HFFc6 (cell line): ENCODE measurements around the gene CEACAM18. TPM values are rescaled to one million over a fixed set of nuclear protein-coding genes. Genes with fewer than 3 reads are reported as not detected.

ENCODE experiments used
- DNase-seq: peaks from one replicate; pipeline ENCODE4 v3.0.0-alpha.2; 2018
- H3K27ac Mint-ChIP-seq: 2 replicates; pipeline ENCODE4 v1.8.0; 2020; ENCODE audit warnings: mild to moderate bottlenecking, mixed read lengths
- H3K27me3 Mint-ChIP-seq: 2 replicates; pipeline ENCODE4 v1.8.0; 2021; ENCODE audit warnings: mild to moderate bottlenecking, moderate library complexity, mixed read lengths; ENCODE audit not compliant: insufficient read depth
- H3K36me3 Mint-ChIP-seq: 2 replicates; pipeline ENCODE4 v1.8.0; 2021; ENCODE audit warnings: low read depth, mixed read lengths
- H3K4me1 Mint-ChIP-seq: 2 replicates; pipeline ENCODE4 v1.8.0; 2020; ENCODE audit warnings: low read depth, mixed read lengths
- H3K4me3 Mint-ChIP-seq: 2 replicates; pipeline ENCODE4 v1.8.0; 2020; ENCODE audit warnings: mild to moderate bottlenecking, moderate library complexity, mixed read lengths
- H3K9me3 Mint-ChIP-seq: 2 replicates; pipeline ENCODE4 v1.8.0; 2020; ENCODE audit warnings: mild to moderate bottlenecking, mixed read lengths
- CTCF ChIP-seq: fragments of 200-600 bp; sonication (generic); IDR thresholded peaks from 2 replicates; pipeline ENCODE4 v1.5.0; 2021; ENCODE audit warnings: antibody characterized with exemption, mild to moderate bottlenecking
- total RNA-seq, 6 experiments: library from RNA; stranded (reverse); fragmentation: NEBNext Ultra II Directional; extraction: Animal tissue kit (Norgen Biotek cat#: 25700); gene quantifications; 2 replicates in 1 of 6; 3 replicates in 5 of 6; pipeline ENCODE4 v1.2.3, GENCODE V29; 2021

The CEACAM18 gene
- total RNA-seq, 6 experiments from 2014 or later = not detected

- no peaks in the 10 kb centered on the region for H3K4me1 Mint-ChIP-seq
- H3K9me3 Mint-ChIP-seq = peaks cover 16% of the 10 kb centered on the region; the same call in 1 of the 2 replicates
- H3K36me3 Mint-ChIP-seq = no peaks in the 10 kb centered on the region
- DNase-seq = no peak
- H3K4me3 Mint-ChIP-seq = no peak overlapping the region
- TF ChIP-seq CTCF = no peak
- H3K27me3 Mint-ChIP-seq = peaks cover 5% of the 10 kb centered on the region
- H3K27ac Mint-ChIP-seq = no peak overlapping the region
Observed at GRCh38 chr19:51477344-51477743, 995 bp upstream of the CEACAM18 start.

- Mint-ChIP-seq H3K4me3 (no peak overlapping the region), H3K36me3 (no peaks in the 10 kb centered on the region), H3K27ac (no peak overlapping the region), H3K9me3 (peaks cover 20% of the 10 kb centered on the region), H3K27me3 (peaks cover 6% of the 10 kb centered on the region), H3K4me1 (no peaks in the 10 kb centered on the region)
- DNase-seq = no peak
- TF ChIP-seq CTCF = no peak
Observed at GRCh38 chr19:51479531-51480331, 1.4 kb downstream of the CEACAM18 start.

- DNase-seq = no peak
- H3K4me1 Mint-ChIP-seq = no peaks in the 10 kb centered on the region
- H3K36me3 Mint-ChIP-seq = no peaks in the 10 kb centered on the region
Observed at GRCh38 chr19:51480590-51480989, 2.3 kb downstream of the CEACAM18 start.

GRCh38 chr19:51485960-51486660, 7.8 kb downstream of the CEACAM18 start:
- Mint-ChIP-seq H3K27ac (no peak overlapping the region), H3K9me3 (peaks cover 15% of the 10 kb centered on the region), H3K27me3 (peaks cover 1% of the 10 kb centered on the region), H3K36me3 (no peaks in the 10 kb centered on the region), H3K4me3 (no peak overlapping the region), H3K4me1 (no peaks in the 10 kb centered on the region)
- TF ChIP-seq CTCF = no peak
- no peak for DNase-seq

More at GRCh38 chr19:51480590-51480989, 2.3 kb downstream of the CEACAM18 start:
- peaks cover 26% of the 10 kb centered on the region for H3K9me3 Mint-ChIP-seq
- TF ChIP-seq CTCF = no peak
- H3K27me3 Mint-ChIP-seq = peaks cover 6% of the 10 kb centered on the region
- H3K27ac Mint-ChIP-seq = no peak overlapping the region
- no peak overlapping the region for H3K4me3 Mint-ChIP-seq

GRCh38 chr19:51488491-51488890, 10.2 kb downstream of the CEACAM18 start:
- Mint-ChIP-seq H3K4me1 (no peaks in the 10 kb centered on the region), H3K27ac (no peak overlapping the region), H3K9me3 (peaks cover 27% of the 10 kb centered on the region), H3K27me3 (no peaks in the 10 kb centered on the region; the same call in none of the 2 replicates), H3K36me3 (no peaks in the 10 kb centered on the region), H3K4me3 (no peak overlapping the region)
- DNase-seq = no peak
- TF ChIP-seq CTCF = no peak
